Gastrocnemius medialis (tissue), 4 donors: ENCODE data around the gene ECEL1. TPM values are rescaled to one million over a fixed set of nuclear protein-coding genes. Genes with fewer than 3 reads are reported as not detected.

Source experiments
- ATAC-seq, 2 donors: fragments of 150-250 bp; one replicate each; pipeline ENCODE4 v1.9.1; 2016
- DNase-seq, 2 donors: peaks; one replicate each; pipeline ENCODE4 v3.0.0-alpha.2; 2019
- H3K27ac ChIP-seq, 4 donors: fragments of 200-600 bp; sonication (generic); 1 replicate in 1 of 4; 2 replicates in 3 of 4; pipeline ENCODE4 v1.5.1; 2016 to 2018; ENCODE audit warnings: mild to moderate bottlenecking in 2 of 4, moderate library complexity in 1 of 4
- H3K27me3 ChIP-seq, 3 donors: fragments of 200-600 bp; sonication (generic) in 2 of 3; 1 replicate in 1 of 3; 2 replicates in 2 of 3; pipeline versions ENCODE4 v1.5.1 to v1.6.0; 2016 to 2019; ENCODE audit warnings: mild to moderate bottlenecking in 1 of 3, moderate library complexity in 1 of 3
- H3K36me3 ChIP-seq, 2 donors: fragments of 200-600 bp; sonication (generic) in 1 of 2; one replicate each; pipeline ENCODE4 v1.5.1; 2017 to 2018
- H3K4me1 ChIP-seq, 2 donors: fragments of 200-600 bp; sonication (generic) in 1 of 2; one replicate each; pipeline ENCODE4 v1.5.1; 2016 to 2017; ENCODE audit warnings: mild to moderate bottlenecking in 2 of 2
- H3K4me3 ChIP-seq, 4 donors: fragments of 200-600 bp; sonication (generic) in 3 of 4; 1 replicate in 1 of 4; 2 replicates in 3 of 4; pipeline ENCODE4 v1.5.1; 2016 to 2019; ENCODE audit warnings: mild to moderate bottlenecking in 2 of 4
- H3K9me3 ChIP-seq, 3 donors: fragments of 200-600 bp; sonication (generic) in 2 of 3; 1 replicate in 1 of 3; 2 replicates in 2 of 3; pipeline ENCODE4 v1.5.1; 2016 to 2019
- CTCF ChIP-seq, 5 experiments: fragments of 450-650 bp in 3 of 5; fragments of 200-600 bp in 2 of 5; sonication (generic) in 2 of 5; IDR thresholded peaks in 4 of 5; conservative IDR thresholded peaks in 1 of 5; 1 replicate in 4 of 5; 2 replicates in 1 of 5; pipeline ENCODE4 v1.5.1; 2016 to 2019; ENCODE audit warnings: antibody characterized with exemption in 5 of 5, mild to moderate bottlenecking in 3 of 5, moderate library complexity in 3 of 5
- POLR2A ChIP-seq, 2 donors: fragments of 450-650 bp; IDR thresholded peaks; one replicate each; pipeline ENCODE4 v1.6.1; 2017; ENCODE audit warnings: antibody characterized with exemption in 2 of 2, mild to moderate bottlenecking in 2 of 2, moderate library complexity in 2 of 2
- in situ Hi-C, 4 donors: fragments of 200-750 bp; cut with MboI; loops; one replicate each; pipeline versions ENCODE4 v1.15.0 to v1.8.0; 2017; ENCODE audit warnings: low sequenced_read_pairs in 4 of 4
- intact Hi-C: fragments of 100-400 bp; cut with DNase I; formaldehyde crosslinking; loops from one replicate; pipeline ENCODE4 v1.15.1; 2023; ENCODE audit warnings: low total_unique reads
- total RNA-seq, 4 donors: library from RNA; depleted of rRNA; stranded (reverse); fragments of >200 nt; gene quantifications; one replicate each; pipeline versions ENCODE4 v1.1.0 to v1.2.3, GENCODE V29; 2016

ECEL1 gene
- 1 to 10 TPM in 1 of 4 donors, under 1 TPM in 2, not detected in 1; 0.51 to 1.5 (median 0.55) TPM for total RNA-seq

GRCh38 chr2:232487385-232488096, at the start of gene ECEL1:
Gene ECEL1 (minus strand): TSS chr2:232487834. CDS start chr2:232486653, 1,181 bp downstream.
- H3K4me3 ChIP-seq, result peak within 1 kb of the TSS in 2 of 4 donors; percentile 7 to 28
- H3K27me3 ChIP-seq, result peaks cover 31 to 41% (median 39%) of the 10 kb centered on the region in 3 donors
- TF ChIP-seq POLR2A (IDR thresholded peaks at IDR 0.05) (no peak), CTCF (IDR thresholded peaks at IDR 0.05 in 4 of 5, conservative IDR thresholded peaks at IDR 0.05 in 1 of 5) (no peak)
- H3K36me3 ChIP-seq, result no peaks in the 10 kb centered on the region
- H3K27ac ChIP-seq, result no peak within 1 kb of the TSS
- intact Hi-C loops, result no loop called here
- no peaks in the 10 kb centered on the region for H3K9me3 ChIP-seq
- no peak for DNase-seq
- in situ Hi-C loops, result no loop called here
- H3K4me1 ChIP-seq, result no peaks in the 10 kb centered on the region
- no peak for ATAC-seq

GRCh38 chr2:232537079-232537478, 49.4 kb upstream of the ECEL1 start:
- intact Hi-C loops, result no loop called here
- peaks cover 0 to 10% of the 10 kb centered on the region in 2 donors for H3K36me3 ChIP-seq
- no peaks in the 10 kb centered on the region for H3K9me3 ChIP-seq
- peaks cover 26 to 40% of the 10 kb centered on the region in 2 donors for H3K4me1 ChIP-seq
- TF ChIP-seq CTCF (IDR thresholded peaks at IDR 0.05 in 4 of 5, conservative IDR thresholded peaks at IDR 0.05 in 1 of 5), result peak; percentile 30 to 57 (median 43)
- no peak for TF ChIP-seq POLR2A (IDR thresholded peaks at IDR 0.05)
- peak overlapping the region; percentile 63 to 88 (median 78) for H3K27ac ChIP-seq
- no peaks in the 10 kb centered on the region for H3K27me3 ChIP-seq
- ATAC-seq, result peak; percentile 50 to 60
- in situ Hi-C loops, result no loop called here
- no peak overlapping the region for H3K4me3 ChIP-seq
- DNase-seq, result peak in 1 of 2 donors; percentile 72

GRCh38 chr2:232535761-232536530, 48.3 kb upstream of the ECEL1 start:
- TF ChIP-seq POLR2A (IDR thresholded peaks at IDR 0.05) (no peak), CTCF (IDR thresholded peaks at IDR 0.05 in 4 of 5, conservative IDR thresholded peaks at IDR 0.05 in 1 of 5) (no peak)
- DNase-seq, result no peak
- H3K4me1 ChIP-seq, result peaks cover 26 to 34% of the 10 kb centered on the region in 2 donors
- H3K4me3 ChIP-seq, result no peak overlapping the region
- peak overlapping the region in 2 of 4 donors; percentile 87 to 88 for H3K27ac ChIP-seq
- peaks cover 0 to 10% of the 10 kb centered on the region in 2 donors for H3K36me3 ChIP-seq
- no peaks in the 10 kb centered on the region for H3K9me3 ChIP-seq
- intact Hi-C loops, result no loop called here
- H3K27me3 ChIP-seq, result no peaks in the 10 kb centered on the region
- ATAC-seq, result no peak
- in situ Hi-C loops, result no loop called here

GRCh38 chr2:232534940-232535651, 47.5 kb upstream of the ECEL1 start:
- no peak for ATAC-seq

More at GRCh38 chr2:232534940-232535651, 47.5 kb upstream of the ECEL1 start:
- in situ Hi-C loops, result no loop called here
- no peak overlapping the region for H3K27ac ChIP-seq
- H3K36me3 ChIP-seq, result peaks cover 0 to 10% of the 10 kb centered on the region in 2 donors
- H3K9me3 ChIP-seq, result no peaks in the 10 kb centered on the region
- H3K4me1 ChIP-seq, result peaks cover 24 to 37% of the 10 kb centered on the region in 2 donors
- H3K27me3 ChIP-seq, result no peaks in the 10 kb centered on the region
- intact Hi-C loops, result no loop called here
- TF ChIP-seq POLR2A (IDR thresholded peaks at IDR 0.05) (no peak), CTCF (IDR thresholded peaks at IDR 0.05 in 4 of 5, conservative IDR thresholded peaks at IDR 0.05 in 1 of 5) (no peak)
- DNase-seq, result peak in 1 of 2 donors; percentile 16
- no peak overlapping the region for H3K4me3 ChIP-seq
